Measurements from ENCODE around the gene LRRC61. TPM values are rescaled to one million over a fixed set of nuclear protein-coding genes. Genes with fewer than 3 reads are reported as not detected.
A peak's percentile ranks its signal among the peaks of the same experiment; 100 is the strongest.

LRRC61 gene
- total and polyA plus RNA-seq, 7 donors = 4.4 to 18.6 (median 10.8) TPM

- TF ChIP-seq EP300 (IDR thresholded peaks at IDR 0.05) (no peak), POLR2AphosphoS5 (IDR thresholded peaks at IDR 0.05) (no peak), POLR2A (IDR thresholded peaks at IDR 0.05) (no peak)
- TF ChIP-seq, protein P1, sequence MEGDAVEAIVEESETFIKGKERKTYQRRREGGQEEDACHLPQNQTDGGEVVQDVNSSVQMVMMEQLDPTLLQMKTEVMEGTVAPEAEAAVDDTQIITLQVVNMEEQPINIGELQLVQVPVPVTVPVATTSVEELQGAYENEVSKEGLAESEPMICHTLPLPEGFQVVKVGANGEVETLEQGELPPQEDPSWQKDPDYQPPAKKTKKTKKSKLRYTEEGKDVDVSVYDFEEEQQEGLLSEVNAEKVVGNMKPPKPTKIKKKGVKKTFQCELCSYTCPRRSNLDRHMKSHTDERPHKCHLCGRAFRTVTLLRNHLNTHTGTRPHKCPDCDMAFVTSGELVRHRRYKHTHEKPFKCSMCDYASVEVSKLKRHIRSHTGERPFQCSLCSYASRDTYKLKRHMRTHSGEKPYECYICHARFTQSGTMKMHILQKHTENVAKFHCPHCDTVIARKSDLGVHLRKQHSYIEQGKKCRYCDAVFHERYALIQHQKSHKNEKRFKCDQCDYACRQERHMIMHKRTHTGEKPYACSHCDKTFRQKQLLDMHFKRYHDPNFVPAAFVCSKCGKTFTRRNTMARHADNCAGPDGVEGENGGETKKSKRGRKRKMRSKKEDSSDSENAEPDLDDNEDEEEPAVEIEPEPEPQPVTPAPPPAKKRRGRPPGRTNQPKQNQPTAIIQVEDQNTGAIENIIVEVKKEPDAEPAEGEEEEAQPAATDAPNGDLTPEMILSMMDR (IDR thresholded peaks at IDR 0.05) = no peak
- intact Hi-C loops (cut with DNase I) = no loop called here
- no peaks in the 10 kb centered on the region for H3K36me3 ChIP-seq
- no peak overlapping the region for H3K4me3 ChIP-seq
- DNase-seq = no peak
- no peaks in the 10 kb centered on the region for H3K9me3 ChIP-seq
- H3K4me1 ChIP-seq = peaks cover 0 to 22% (median 11%) of the 10 kb centered on the region in 4 donors
- H3K27me3 ChIP-seq = no peaks in the 10 kb centered on the region
- no peak overlapping the region for H3K27ac ChIP-seq
- 94 to 95% methylated on average over 1 of the region's 1 CpG for WGBS, 2 donors
Measured at GRCh38 chr7:150345012-150345411, 21.9 kb downstream of the LRRC61 start.

GRCh38 chr7:150346922-150347321 lies 23.8 kb downstream of the LRRC61 start:
- no peaks in the 10 kb centered on the region for H3K36me3 ChIP-seq
- intact Hi-C loops (cut with DNase I) = no loop called here
- H3K9me3 ChIP-seq = no peaks in the 10 kb centered on the region
- no peak for DNase-seq
- peaks cover 0 to 5% (median 3%) of the 10 kb centered on the region in 4 donors for H3K4me1 ChIP-seq
- no peak overlapping the region for H3K4me3 ChIP-seq
- TF ChIP-seq POLR2AphosphoS5 (IDR thresholded peaks at IDR 0.05) = no peak
- TF ChIP-seq, protein P1 (IDR thresholded peaks at IDR 0.05) = no peak
- no peak for TF ChIP-seq POLR2A (IDR thresholded peaks at IDR 0.05)
- TF ChIP-seq EP300 (IDR thresholded peaks at IDR 0.05) = no peak
- no peak overlapping the region for H3K27ac ChIP-seq
- 97% methylated on average over 5 of the region's 5 CpGs for WGBS, 2 donors
- H3K27me3 ChIP-seq = no peaks in the 10 kb centered on the region

GRCh38 chr7:150351587-150352194 lies 28.5 kb downstream of the LRRC61 start:
- H3K27ac ChIP-seq = no peak overlapping the region
- TF ChIP-seq, protein P1 (IDR thresholded peaks at IDR 0.05) = no peak
- TF ChIP-seq EP300 (IDR thresholded peaks at IDR 0.05) (no peak), POLR2AphosphoS5 (IDR thresholded peaks at IDR 0.05) (no peak), POLR2A (IDR thresholded peaks at IDR 0.05) (no peak)
- H3K27me3 ChIP-seq = no peaks in the 10 kb centered on the region
- DNase-seq = peak; percentile 21
- no peaks in the 10 kb centered on the region for H3K9me3 ChIP-seq
- no peaks in the 10 kb centered on the region for H3K36me3 ChIP-seq
- intact Hi-C loops (cut with DNase I) = no loop called here
- WGBS, 2 donors = 50 to 72% methylated on average over 8 of the region's 8 CpGs
- peaks cover 0 to 26% (median 10%) of the 10 kb centered on the region in 4 donors for H3K4me1 ChIP-seq
- H3K4me3 ChIP-seq = no peak overlapping the region

DNA sequence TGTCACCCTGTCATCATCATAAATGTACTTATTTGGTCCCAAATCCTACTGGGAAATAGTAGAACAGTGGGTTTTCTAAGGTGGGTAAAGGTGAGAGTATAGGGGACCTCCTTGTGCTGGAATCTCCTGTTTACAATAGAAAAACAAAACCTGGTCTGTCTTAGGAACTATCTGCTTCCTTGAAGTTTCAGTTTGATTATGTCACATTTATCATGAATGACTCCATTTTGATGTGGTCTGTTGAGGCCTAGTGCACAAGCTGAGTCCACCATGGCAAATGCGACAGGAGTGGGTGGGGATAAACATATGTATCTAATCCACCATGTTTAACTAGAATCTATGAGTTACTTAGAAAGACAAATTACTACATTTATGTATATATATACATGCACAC lies 32.5 kb downstream of the LRRC61 start:
- no peaks in the 10 kb centered on the region for H3K27me3 ChIP-seq
- no peaks in the 10 kb centered on the region for H3K36me3 ChIP-seq
- intact Hi-C loops (cut with DNase I) = no loop called here
- H3K9me3 ChIP-seq = no peaks in the 10 kb centered on the region
- WGBS, 2 donors = 77 to 83% methylated on average over 1 of the region's 1 CpG
- DNase-seq = peak; percentile 11
- H3K27ac ChIP-seq = peak overlapping the region in 3 of 4 donors; percentile 48 to 74 (median 55)
- H3K4me1 ChIP-seq = peaks cover 0 to 39% (median 10%) of the 10 kb centered on the region in 4 donors
- H3K4me3 ChIP-seq = no peak overlapping the region
- TF ChIP-seq POLR2AphosphoS5 (IDR thresholded peaks at IDR 0.05) = no peak
- TF ChIP-seq, protein P1 (IDR thresholded peaks at IDR 0.05) = no peak
- no peak for TF ChIP-seq EP300 (IDR thresholded peaks at IDR 0.05)
- no peak for TF ChIP-seq POLR2A (IDR thresholded peaks at IDR 0.05)

All from sigmoid colon (tissue), 7 donors.